Activated CD8-positive, alpha-beta memory T cell treated with anti-CD3 and anti-CD28 coated beads for 24 hours (primary cell): ENCODE measurements around the gene RNF19B.
"Not testable (repeated sequence)": the region's sequence is repeated elsewhere in the genome, so short reads cannot be mapped to it uniquely, and the experiment has no call there.

ENCODE experiments used
- DNase-seq: peaks from one replicate; pipeline ENCODE4 v3.0.0-alpha.2; 2020

Gene RNF19B

GRCh38 chr1:32927441-32927840, 37.2 kb downstream of the RNF19B start:
- DNase-seq: no peak

GRCh38 chr1:32926562-32926961, 38.0 kb downstream of the RNF19B start:
- DNase-seq: no peak

- DNase-seq: no peak
Observed at GRCh38 chr1:32925403-32926162, 39.0 kb downstream of the RNF19B start.

GRCh38 chr1:32924881-32925344, 39.7 kb downstream of the RNF19B start:
- no peak for DNase-seq

- DNase-seq: no peak
Observed at GRCh38 chr1:32920833-32921232, 43.8 kb downstream of the RNF19B start.

- DNase-seq: no peak
Observed at GRCh38 chr1:32919811-32920733, 44.5 kb downstream of the RNF19B start.

GRCh38 chr1:32918179-32918578, 46.4 kb downstream of the RNF19B start:
- no peak for DNase-seq

GRCh38 chr1:32917521-32917920, 47.1 kb downstream of the RNF19B start:
- no peak for DNase-seq

- DNase-seq: no peak
Observed at GRCh38 chr1:32915766-32916706, 48.6 kb downstream of the RNF19B start.

GRCh38 chr1:32910319-32910718, 54.3 kb downstream of the RNF19B start:
- no peak for DNase-seq

GRCh38 chr1:32907435-32907834, 57.2 kb downstream of the RNF19B start:
- DNase-seq: no peak

GRCh38 chr1:32906654-32907053, 58.0 kb downstream of the RNF19B start:
- DNase-seq: no peak

GRCh38 chr1:32905588-32905987, 59.0 kb downstream of the RNF19B start:
- not testable (repeated sequence) for DNase-seq

GRCh38 chr1:32904797-32905196, 59.8 kb downstream of the RNF19B start:
- DNase-seq: no peak

- no peak for DNase-seq
Observed at GRCh38 chr1:32903991-32904785, 60.4 kb downstream of the RNF19B start.

GRCh38 chr1:32902535-32902920, 62.1 kb downstream of the RNF19B start:
- DNase-seq: no peak

- no peak for DNase-seq
Observed at GRCh38 chr1:32901823-32902534, 62.6 kb downstream of the RNF19B start.

- no peak for DNase-seq
Observed at GRCh38 chr1:32900956-32901822, 63.4 kb downstream of the RNF19B start, which contains the start of gene TMEM54. Gene TMEM54, minus strand, starts transcription at chr1:32901389. Its CDS starts 151 bp downstream, at chr1:32901238.

GRCh38 chr1:32900371-32900955, 64.1 kb downstream of the RNF19B start:
- DNase-seq: no peak
